Uterus (tissue), 4 donors: ENCODE results near the gene TSHZ2. TPM values are rescaled to one million over a fixed set of nuclear protein-coding genes. Genes with fewer than 3 reads are reported as not detected.

Source experiments
- DNase-seq, 2 donors: peaks; one replicate each; pipeline ENCODE4 v3.0.0-alpha.2; 2019 to 2020
- H3K27ac ChIP-seq, 2 donors: fragments of 200-600 bp; sonication (generic); 1 replicate in 1 of 2; 2 replicates in 1 of 2; pipeline ENCODE4 v1.5.1; 2016 to 2018
- H3K27me3 ChIP-seq, 2 donors: fragments of 200-600 bp; sonication (generic); one replicate each; pipeline ENCODE4 v1.5.1; 2018 to 2019; ENCODE audit warnings: control low read depth in 1 of 2
- H3K36me3 ChIP-seq, 2 donors: fragments of 200-600 bp; sonication (generic); one replicate each; pipeline ENCODE4 v1.5.1; 2019; ENCODE audit warnings: control low read depth in 1 of 2
- H3K4me1 ChIP-seq, 2 donors: fragments of 200-600 bp; sonication (generic); one replicate each; pipeline ENCODE4 v1.5.1; 2018 to 2019; ENCODE audit warnings: control low read depth in 1 of 2
- H3K4me3 ChIP-seq, 2 donors: fragments of 200-600 bp; sonication (generic); 1 replicate in 1 of 2; 2 replicates in 1 of 2; pipeline ENCODE4 v1.5.1; 2018 to 2019; ENCODE audit warnings: mild to moderate bottlenecking in 1 of 2
- H3K9me3 ChIP-seq, 2 donors: fragments of 200-600 bp; sonication (generic); one replicate each; pipeline ENCODE4 v1.5.1; 2019; ENCODE audit warnings: control low read depth in 1 of 2
- CTCF ChIP-seq, 4 experiments: fragments of 200-600 bp in 2 of 4; fragments of 450-650 bp in 2 of 4; sonication (generic) in 2 of 4; IDR thresholded peaks; one replicate each; pipeline ENCODE4 v1.5.1; 2016 to 2019; ENCODE audit warnings: antibody characterized with exemption in 4 of 4, mild to moderate bottlenecking in 2 of 4, moderate library complexity in 1 of 4
- POLR2A ChIP-seq, 2 donors: fragments of 450-650 bp; IDR thresholded peaks; one replicate each; pipeline ENCODE4 v1.6.1; 2016; ENCODE audit warnings: antibody characterized with exemption in 2 of 2, mild to moderate bottlenecking in 1 of 2, moderate library complexity in 1 of 2
- intact Hi-C: fragments of 100-400 bp; cut with DNase I; formaldehyde crosslinking; loops from one replicate; pipeline ENCODE4 v1.15.1; 2023; ENCODE audit warnings: low total_unique reads
- total RNA-seq, 4 donors: library from RNA; depleted of rRNA in 3 of 4; stranded (reverse); fragments of >200 nt in 3 of 4; gene quantifications; one replicate each; pipeline versions ENCODE4 v1.1.0 to v1.2.4, GENCODE V29; 2014 to 2023
- donor health status: DM: yes; HTN: yes; CAD: no.

TSHZ2 gene
- total RNA-seq, 4 donors from 2014 or later = 22.0 to 50.1 (median 33.1) TPM

- TF ChIP-seq POLR2A (IDR thresholded peaks at IDR 0.05) (no peak), CTCF (IDR thresholded peaks at IDR 0.05) (no peak)
- intact Hi-C loops = no loop called here
- H3K4me3 ChIP-seq = no peak overlapping the region
- H3K4me1 ChIP-seq = no peaks in the 10 kb centered on the region
- no peak overlapping the region for H3K27ac ChIP-seq
- no peaks in the 10 kb centered on the region for H3K36me3 ChIP-seq
- H3K27me3 ChIP-seq = no peaks in the 10 kb centered on the region
- H3K9me3 ChIP-seq = no peaks in the 10 kb centered on the region
- no peak for DNase-seq
Measured at GRCh38 chr20:53332022-53332837, 360.1 kb downstream of the TSHZ2 start.

- Histone ChIP-seq H3K36me3 (no peaks in the 10 kb centered on the region), H3K4me1 (no peaks in the 10 kb centered on the region), H3K9me3 (no peaks in the 10 kb centered on the region), H3K27ac (no peak overlapping the region), H3K27me3 (no peaks in the 10 kb centered on the region), H3K4me3 (no peak overlapping the region)
- no peak for DNase-seq
- no peak for TF ChIP-seq CTCF (IDR thresholded peaks at IDR 0.05)
- TF ChIP-seq POLR2A (IDR thresholded peaks at IDR 0.05) = no peak
- intact Hi-C loops = no loop called here
Measured at GRCh38 chr20:53334861-53335260, 362.7 kb downstream of the TSHZ2 start.

DNA sequence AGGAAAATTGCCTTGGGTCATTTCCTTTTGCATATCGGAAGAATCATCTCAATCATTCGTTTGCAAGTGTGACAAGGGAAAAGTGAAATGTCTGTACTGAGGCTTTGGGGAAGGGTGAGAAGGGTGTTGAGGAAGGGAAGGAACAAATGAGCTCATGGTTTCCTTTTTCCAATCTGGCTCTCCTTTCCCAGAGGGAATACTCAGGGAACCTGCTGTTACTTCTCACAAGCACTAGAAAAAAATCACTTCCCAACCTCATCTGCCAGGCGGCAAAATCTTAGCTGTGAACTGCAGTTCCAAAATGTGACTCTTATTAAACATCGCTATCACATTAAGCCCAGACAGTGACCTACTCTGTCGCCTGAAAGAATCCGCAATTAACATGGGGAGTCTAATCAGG, 363.4 kb downstream of the TSHZ2 start:
- Histone ChIP-seq H3K4me3 (no peak overlapping the region), H3K4me1 (no peaks in the 10 kb centered on the region), H3K27ac (no peak overlapping the region), H3K27me3 (no peaks in the 10 kb centered on the region), H3K36me3 (no peaks in the 10 kb centered on the region), H3K9me3 (no peaks in the 10 kb centered on the region)
- DNase-seq = no peak
- intact Hi-C loops = no loop called here
- TF ChIP-seq CTCF (IDR thresholded peaks at IDR 0.05) (no peak), POLR2A (IDR thresholded peaks at IDR 0.05) (no peak)

- TF ChIP-seq CTCF (IDR thresholded peaks at IDR 0.05) (no peak), POLR2A (IDR thresholded peaks at IDR 0.05) (no peak)
- intact Hi-C loops = no loop called here
Measured at GRCh38 chr20:53336892-53337291, 364.7 kb downstream of the TSHZ2 start.

GRCh38 chr20:53337390-53338101, 365.4 kb downstream of the TSHZ2 start:
- intact Hi-C loops = no loop called here
- Histone ChIP-seq H3K36me3 (no peaks in the 10 kb centered on the region), H3K27ac (no peak overlapping the region), H3K4me1 (no peaks in the 10 kb centered on the region), H3K9me3 (no peaks in the 10 kb centered on the region), H3K27me3 (no peaks in the 10 kb centered on the region), H3K4me3 (no peak overlapping the region)
- no peak for DNase-seq
- no peak for TF ChIP-seq POLR2A (IDR thresholded peaks at IDR 0.05)

More at GRCh38 chr20:53336892-53337291, 364.7 kb downstream of the TSHZ2 start:
- Histone ChIP-seq H3K36me3 (no peaks in the 10 kb centered on the region), H3K4me3 (no peak overlapping the region), H3K27me3 (no peaks in the 10 kb centered on the region), H3K9me3 (no peaks in the 10 kb centered on the region), H3K4me1 (no peaks in the 10 kb centered on the region), H3K27ac (no peak overlapping the region)
- no peak for DNase-seq
